ENCODE results near the gene DCHS1. TPM values are rescaled to one million over a fixed set of nuclear protein-coding genes. Genes with fewer than 3 reads are reported as not detected.

Gene DCHS1
- total and polyA plus RNA-seq, 4 donors = 29.1 to 43.6 (median 40.8) TPM

- H3K27me3 ChIP-seq (ENCODE audit: control insufficient read depth, insufficient read depth, low read length) = peaks cover 4% of the 10 kb centered on the region
- WGBS (ENCODE audit: insufficient coverage) = no CpG with 5 or more reads among the region's 1 CpG
- H3K9me3 ChIP-seq (ENCODE audit: control insufficient read depth, insufficient read depth, low read length) = no peaks in the 10 kb centered on the region
- H3K4me3 ChIP-seq (ENCODE audit: low read depth, low read length) = no peak overlapping the region
- DNase-seq (ENCODE audit: low read depth in 4 of 6, low spot score in 6 of 6) = no peak
- H3K27ac ChIP-seq (ENCODE audit: low read depth, low read length) = no peak overlapping the region
- H3K36me3 ChIP-seq (ENCODE audit: control insufficient read depth, insufficient read depth, low read length) = no peaks in the 10 kb centered on the region
- H3K4me1 ChIP-seq (ENCODE audit: control insufficient read depth, insufficient read depth, low read length) = peaks cover 16% of the 10 kb centered on the region
These were observed 1.7 kb upstream of the DCHS1 start for GRCh38 chr11:6657346-6657745.

- peak in 1 of 6 donors; percentile 44 for DNase-seq (ENCODE audit: low read depth in 4 of 6, low spot score in 6 of 6)
These were observed 1.3 kb upstream of the DCHS1 start for GRCh38 chr11:6656936-6657335.

GRCh38 chr11:6656584-6656915 is 941 bp upstream of the DCHS1 start:
- 37% methylated on average over 3 of the region's 4 CpGs for WGBS (ENCODE audit: insufficient coverage)
- H3K27ac ChIP-seq (ENCODE audit: low read depth, low read length) = peak overlapping the region; percentile 25
- H3K4me1 ChIP-seq (ENCODE audit: control insufficient read depth, insufficient read depth, low read length) = peaks cover 16% of the 10 kb centered on the region
- peak in 1 of 6 donors; percentile 38 for DNase-seq (ENCODE audit: low read depth in 4 of 6, low spot score in 6 of 6)
- H3K4me3 ChIP-seq (ENCODE audit: low read depth, low read length) = peak overlapping the region; percentile 63
- peaks cover 4% of the 10 kb centered on the region for H3K27me3 ChIP-seq (ENCODE audit: control insufficient read depth, insufficient read depth, low read length)
- no peaks in the 10 kb centered on the region for H3K9me3 ChIP-seq (ENCODE audit: control insufficient read depth, insufficient read depth, low read length)
- no peaks in the 10 kb centered on the region for H3K36me3 ChIP-seq (ENCODE audit: control insufficient read depth, insufficient read depth, low read length)

More at GRCh38 chr11:6656936-6657335, 1.3 kb upstream of the DCHS1 start:
- Histone ChIP-seq H3K9me3 (ENCODE audit: control insufficient read depth, insufficient read depth, low read length) (no peaks in the 10 kb centered on the region), H3K27me3 (ENCODE audit: control insufficient read depth, insufficient read depth, low read length) (peaks cover 4% of the 10 kb centered on the region), H3K4me3 (ENCODE audit: low read depth, low read length) (no peak overlapping the region), H3K4me1 (ENCODE audit: control insufficient read depth, insufficient read depth, low read length) (peaks cover 16% of the 10 kb centered on the region), H3K36me3 (ENCODE audit: control insufficient read depth, insufficient read depth, low read length) (no peaks in the 10 kb centered on the region), H3K27ac (ENCODE audit: low read depth, low read length) (peak overlapping the region; percentile 25)
- WGBS (ENCODE audit: insufficient coverage) = 32% methylated on average over 3 of the region's 5 CpGs

- WGBS (ENCODE audit: insufficient coverage) = under 1% methylated on average over 54 of the region's 84 CpGs
- peak in 4 of 6 donors; percentile 13 to 89 (median 52) for DNase-seq (ENCODE audit: low read depth in 4 of 6, low spot score in 6 of 6)
- Histone ChIP-seq H3K4me1 (ENCODE audit: control insufficient read depth, insufficient read depth, low read length) (peaks cover 16% of the 10 kb centered on the region), H3K27ac (ENCODE audit: low read depth, low read length) (peak overlapping the region; percentile 71), H3K36me3 (ENCODE audit: control insufficient read depth, insufficient read depth, low read length) (peaks cover 5% of the 10 kb centered on the region), H3K9me3 (ENCODE audit: control insufficient read depth, insufficient read depth, low read length) (no peaks in the 10 kb centered on the region), H3K4me3 (ENCODE audit: low read depth, low read length) (peak overlapping the region; percentile 60), H3K27me3 (ENCODE audit: control insufficient read depth, insufficient read depth, low read length) (peaks cover 4% of the 10 kb centered on the region)
These were observed 404 bp downstream of the DCHS1 start for GRCh38 chr11:6655020-6655789.

GRCh38 chr11:6654281-6655019 is 1.2 kb downstream of the DCHS1 start:
- Histone ChIP-seq H3K4me3 (ENCODE audit: low read depth, low read length) (peak overlapping the region; percentile 60), H3K4me1 (ENCODE audit: control insufficient read depth, insufficient read depth, low read length) (peaks cover 16% of the 10 kb centered on the region), H3K9me3 (ENCODE audit: control insufficient read depth, insufficient read depth, low read length) (no peaks in the 10 kb centered on the region), H3K27ac (ENCODE audit: low read depth, low read length) (peak overlapping the region; percentile 71), H3K27me3 (ENCODE audit: control insufficient read depth, insufficient read depth, low read length) (peaks cover 6% of the 10 kb centered on the region), H3K36me3 (ENCODE audit: control insufficient read depth, insufficient read depth, low read length) (peaks cover 11% of the 10 kb centered on the region)
- peak in 1 of 6 donors; percentile 22 for DNase-seq (ENCODE audit: low read depth in 4 of 6, low spot score in 6 of 6)
- 26% methylated on average over 8 of the region's 9 CpGs for WGBS (ENCODE audit: insufficient coverage)

- Histone ChIP-seq H3K36me3 (ENCODE audit: control insufficient read depth, insufficient read depth, low read length) (peaks cover 15% of the 10 kb centered on the region), H3K27ac (ENCODE audit: low read depth, low read length) (no peak overlapping the region), H3K9me3 (ENCODE audit: control insufficient read depth, insufficient read depth, low read length) (no peaks in the 10 kb centered on the region), H3K27me3 (ENCODE audit: control insufficient read depth, insufficient read depth, low read length) (peaks cover 6% of the 10 kb centered on the region), H3K4me1 (ENCODE audit: control insufficient read depth, insufficient read depth, low read length) (peaks cover 16% of the 10 kb centered on the region), H3K4me3 (ENCODE audit: low read depth, low read length) (no peak overlapping the region)
- WGBS (ENCODE audit: insufficient coverage) = 88% methylated on average over 2 of the region's 2 CpGs
- DNase-seq (ENCODE audit: low read depth in 4 of 6, low spot score in 6 of 6) = no peak
These were observed 2.0 kb downstream of the DCHS1 start for GRCh38 chr11:6653656-6654055.

GRCh38 chr11:6653097-6653496 is 2.5 kb downstream of the DCHS1 start:
- Histone ChIP-seq H3K27me3 (ENCODE audit: control insufficient read depth, insufficient read depth, low read length) (peaks cover 6% of the 10 kb centered on the region), H3K4me3 (ENCODE audit: low read depth, low read length) (no peak overlapping the region), H3K4me1 (ENCODE audit: control insufficient read depth, insufficient read depth, low read length) (peaks cover 16% of the 10 kb centered on the region), H3K36me3 (ENCODE audit: control insufficient read depth, insufficient read depth, low read length) (peaks cover 15% of the 10 kb centered on the region), H3K9me3 (ENCODE audit: control insufficient read depth, insufficient read depth, low read length) (no peaks in the 10 kb centered on the region), H3K27ac (ENCODE audit: low read depth, low read length) (no peak overlapping the region)
- DNase-seq (ENCODE audit: low read depth in 4 of 6, low spot score in 6 of 6) = no peak
- WGBS (ENCODE audit: insufficient coverage) = 73% methylated on average over 1 of the region's 1 CpG

- H3K27ac ChIP-seq (ENCODE audit: low read depth, low read length) = no peak overlapping the region
- H3K4me3 ChIP-seq (ENCODE audit: low read depth, low read length) = no peak overlapping the region
- no peak for DNase-seq (ENCODE audit: low read depth in 4 of 6, low spot score in 6 of 6)
- no peaks in the 10 kb centered on the region for H3K9me3 ChIP-seq (ENCODE audit: control insufficient read depth, insufficient read depth, low read length)
- H3K4me1 ChIP-seq (ENCODE audit: control insufficient read depth, insufficient read depth, low read length) = peaks cover 20% of the 10 kb centered on the region
- peaks cover 6% of the 10 kb centered on the region for H3K27me3 ChIP-seq (ENCODE audit: control insufficient read depth, insufficient read depth, low read length)
- peaks cover 16% of the 10 kb centered on the region for H3K36me3 ChIP-seq (ENCODE audit: control insufficient read depth, insufficient read depth, low read length)
- 43% methylated on average over 2 of the region's 3 CpGs for WGBS (ENCODE audit: insufficient coverage)
These were observed 3.4 kb downstream of the DCHS1 start for GRCh38 chr11:6652182-6652581.

GRCh38 chr11:6650980-6651379 is 4.6 kb downstream of the DCHS1 start:
- WGBS (ENCODE audit: insufficient coverage) = 86% methylated on average over 6 of the region's 6 CpGs
- H3K4me1 ChIP-seq (ENCODE audit: control insufficient read depth, insufficient read depth, low read length) = peaks cover 28% of the 10 kb centered on the region
- no peaks in the 10 kb centered on the region for H3K9me3 ChIP-seq (ENCODE audit: control insufficient read depth, insufficient read depth, low read length)
- peaks cover 21% of the 10 kb centered on the region for H3K36me3 ChIP-seq (ENCODE audit: control insufficient read depth, insufficient read depth, low read length)
- H3K4me3 ChIP-seq (ENCODE audit: low read depth, low read length) = no peak overlapping the region
- H3K27me3 ChIP-seq (ENCODE audit: control insufficient read depth, insufficient read depth, low read length) = peaks cover 2% of the 10 kb centered on the region
- no peak for DNase-seq (ENCODE audit: low read depth in 4 of 6, low spot score in 6 of 6)
- H3K27ac ChIP-seq (ENCODE audit: low read depth, low read length) = no peak overlapping the region

- no peak overlapping the region for H3K27ac ChIP-seq (ENCODE audit: low read depth, low read length)
- peaks cover 21% of the 10 kb centered on the region for H3K36me3 ChIP-seq (ENCODE audit: control insufficient read depth, insufficient read depth, low read length)
- H3K4me1 ChIP-seq (ENCODE audit: control insufficient read depth, insufficient read depth, low read length) = peaks cover 28% of the 10 kb centered on the region
- peaks cover 2% of the 10 kb centered on the region for H3K27me3 ChIP-seq (ENCODE audit: control insufficient read depth, insufficient read depth, low read length)
- H3K9me3 ChIP-seq (ENCODE audit: control insufficient read depth, insufficient read depth, low read length) = no peaks in the 10 kb centered on the region
- H3K4me3 ChIP-seq (ENCODE audit: low read depth, low read length) = no peak overlapping the region
- no peak for DNase-seq (ENCODE audit: low read depth in 4 of 6, low spot score in 6 of 6)
These were observed 5.5 kb downstream of the DCHS1 start for GRCh38 chr11:6650104-6650503.

Measured in spinal cord (tissue), 10 donors.